OCI-LY7 (cell line): ENCODE measurements around the gene CNTN1. TPM values are rescaled to one million over a fixed set of nuclear protein-coding genes. Genes with fewer than 3 reads are reported as not detected.

Source experiments
- BruUV-seq: library from RNA; stranded (reverse); fragments of 400-500 nt; replicated peaks from 2 replicates; lab custom pipeline; 2021; lab: Mats Ljungman, UMichigan
- CTCF ChIA-PET: fragments of 300-600 bp; sonication (Branson Sonifier 250); formaldehyde crosslinking; loops from one replicate; lab custom pipeline; 2022; ENCODE audit warnings: antibody characterized with exemption; ENCODE audit not compliant: unreplicated experiment; lab: Charles Lee
- POLR2A ChIA-PET: fragments of 300-600 bp; sonication (Branson Sonifier 250); formaldehyde crosslinking; loops from one replicate; lab custom pipeline; 2022; ENCODE audit warnings: antibody characterized with exemption; lab: Charles Lee
- DNase-seq: peaks from one replicate; pipeline ENCODE4 v3.0.0-alpha.2; 2015; ENCODE audit warnings: low spot score
- H2AFZ ChIP-seq: fragments of 200-600 bp; sonication (generic), shearing (Covaris generic); 2 replicates; pipeline ENCODE4 v1.6.1; 2014; ENCODE audit warnings: mild to moderate bottlenecking, antibody characterized with exemption, low read length, moderate library complexity
- H3K27ac ChIP-seq: fragments of 200-600 bp; sonication (generic); 2 replicates; pipeline ENCODE4 v1.5.1; 2014; ENCODE audit warnings: mixed run types, low read depth, mild to moderate bottlenecking, moderate library complexity, low read length, inconsistent platforms; ENCODE audit not compliant: poor library complexity, severe bottlenecking
- H3K36me3 ChIP-seq: fragments of 200-600 bp; sonication (generic); 2 replicates; pipeline ENCODE4 v1.6.1; 2014; ENCODE audit warnings: mild to moderate bottlenecking, antibody characterized with exemption, low read length, moderate library complexity, mixed read lengths; ENCODE audit not compliant: insufficient read depth
- H3K4me1 ChIP-seq: fragments of 200-600 bp; sonication (generic); 2 replicates; pipeline ENCODE4 v1.5.1; 2014; ENCODE audit warnings: mild to moderate bottlenecking, low read length; ENCODE audit not compliant: insufficient read depth, poor library complexity, severe bottlenecking
- H3K4me2 ChIP-seq: fragments of 200-600 bp; sonication (generic); 2 replicates; pipeline ENCODE4 v1.6.1; 2014; ENCODE audit warnings: mild to moderate bottlenecking, low read length
- H3K4me3 ChIP-seq: fragments of 200-600 bp; sonication (generic); 2 replicates; pipeline ENCODE4 v1.5.1; 2014; ENCODE audit warnings: mild to moderate bottlenecking, low read depth, low read length; ENCODE audit not compliant: poor library complexity, severe bottlenecking
- H3K79me2 ChIP-seq: fragments of 200-600 bp; sonication (generic); 2 replicates; pipeline ENCODE4 v1.6.1; 2016; ENCODE audit warnings: low read depth, mild to moderate bottlenecking, low read length, moderate library complexity, mixed read lengths; ENCODE audit not compliant: insufficient read depth
- H3K9me2 ChIP-seq: fragments of 200-600 bp; sonication (generic); 2 replicates; pipeline ENCODE4 v1.6.1; 2016; ENCODE audit warnings: mild to moderate bottlenecking, low read length, mixed read lengths; ENCODE audit not compliant: insufficient read depth
- H3K9me3 ChIP-seq: fragments of 200-600 bp; sonication (generic); 2 replicates; pipeline ENCODE4 v1.6.1; 2014; ENCODE audit warnings: mild to moderate bottlenecking, mixed run types, low read length, mixed read lengths
- H4K20me1 ChIP-seq: fragments of 200-600 bp; sonication (generic); 2 replicates; pipeline ENCODE4 v1.6.1; 2014; ENCODE audit warnings: mild to moderate bottlenecking, antibody characterized with exemption, low read length, moderate library complexity, mixed read lengths; ENCODE audit not compliant: insufficient read depth
- EZH2phosphoT487 ChIP-seq: fragments of 200-600 bp; sonication (generic); IDR thresholded peaks from 2 replicates; pipeline ENCODE4 v1.6.1; 2018; ENCODE audit warnings: low read depth, borderline replicate concordance, mild to moderate bottlenecking, mixed run types, antibody characterized with exemption, low read length, moderate library complexity, mixed read lengths
- intact Hi-C: fragments of 100-400 bp; cut with micrococcal nuclease; formaldehyde crosslinking; loops from one replicate; pipeline ENCODE4 v1.10.0; 2022; ENCODE audit not compliant: unreplicated experiment
- total RNA-seq, 2 experiments: library from RNA; depleted of rRNA in 1 of 2; stranded (reverse); fragments of >200 nt in 1 of 2; shearing (Covaris generic) in 1 of 2; gene quantifications; 2 replicates each; pipeline ENCODE4 v1.2.3, GENCODE V29; 2014 to 2022
- TF ChIP-seq, protein P1 (sequence below): fragments of 200-600 bp; sonication (generic); conservative IDR thresholded peaks from 2 replicates; pipeline ENCODE4 v1.5.1; 2014; ENCODE audit warnings: mild to moderate bottlenecking, antibody characterized with exemption, low read length, moderate library complexity, mixed read lengths

CNTN1 gene
- total RNA-seq, 2 experiments from 2014 or later: not detected

DNA sequence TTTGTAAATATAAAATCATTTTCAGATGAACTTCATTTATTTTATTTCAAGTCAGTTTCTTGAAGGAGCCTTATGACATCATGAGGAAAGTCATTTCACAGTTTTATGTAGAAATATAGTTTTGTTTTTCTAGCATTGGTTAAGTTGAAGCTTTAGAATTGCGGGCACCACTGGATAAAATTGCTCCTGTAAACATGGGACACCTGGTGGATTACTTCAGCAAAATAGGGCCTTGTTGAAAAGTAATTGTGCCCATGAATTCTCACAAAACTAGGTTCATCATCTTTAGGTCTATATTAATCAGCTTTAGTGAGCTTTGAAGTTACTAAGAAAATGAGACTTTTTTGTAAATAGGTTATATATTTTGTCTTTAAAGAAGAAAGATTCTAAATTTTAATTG is 25.3 kb downstream of the CNTN1 start:
- no peaks in the 10 kb centered on the region for H4K20me1 ChIP-seq

DNA sequence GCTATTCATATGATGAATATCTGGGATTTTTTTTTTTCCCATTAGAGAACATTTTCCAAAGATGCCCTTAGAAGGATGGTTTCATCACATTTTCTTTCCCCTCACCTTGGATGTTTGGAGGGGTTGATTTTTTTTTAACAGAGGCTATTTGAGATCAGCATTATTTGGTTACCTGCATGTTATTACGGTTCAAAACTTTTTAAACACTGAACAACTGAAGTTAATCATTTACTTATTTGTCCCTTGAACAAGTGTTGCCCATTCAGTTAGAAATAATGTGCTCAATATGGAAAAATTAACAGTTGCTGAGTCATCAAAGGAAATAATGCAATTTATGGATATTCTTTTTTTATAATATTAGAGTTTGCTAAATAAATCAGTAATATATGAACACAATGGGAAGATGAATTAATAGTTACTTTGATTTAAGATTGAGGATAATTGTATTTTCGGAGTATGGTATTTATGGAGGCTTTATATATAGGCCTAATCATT is 26.7 kb downstream of the CNTN1 start:
- no peaks in the 10 kb centered on the region for H3K4me1 ChIP-seq
- no peak overlapping the region for H3K4me2 ChIP-seq
- H3K4me3 ChIP-seq: no peak overlapping the region
- H4K20me1 ChIP-seq: no peaks in the 10 kb centered on the region
- no peak overlapping the region for H3K27ac ChIP-seq
- H3K9me2 ChIP-seq: no peaks in the 10 kb centered on the region
- no TSS peak for BruUV-seq
- ChIA-PET CTCF (no interaction called here), POLR2A (interaction anchor here (0.6 to 1.5 kb wide), 2 partner anchors 9 to 14 kb away, joined by 3 to 8 read pairs; no protein-coding TSS in a partner anchor)
- no peaks in the 10 kb centered on the region for H3K9me3 ChIP-seq
- no peak for DNase-seq
- intact Hi-C loops: no loop called here
- H3K36me3 ChIP-seq: no peaks in the 10 kb centered on the region
- no peak overlapping the region for H2AFZ ChIP-seq
- no peaks in the 10 kb centered on the region for H3K79me2 ChIP-seq
- TF ChIP-seq, protein P1, sequence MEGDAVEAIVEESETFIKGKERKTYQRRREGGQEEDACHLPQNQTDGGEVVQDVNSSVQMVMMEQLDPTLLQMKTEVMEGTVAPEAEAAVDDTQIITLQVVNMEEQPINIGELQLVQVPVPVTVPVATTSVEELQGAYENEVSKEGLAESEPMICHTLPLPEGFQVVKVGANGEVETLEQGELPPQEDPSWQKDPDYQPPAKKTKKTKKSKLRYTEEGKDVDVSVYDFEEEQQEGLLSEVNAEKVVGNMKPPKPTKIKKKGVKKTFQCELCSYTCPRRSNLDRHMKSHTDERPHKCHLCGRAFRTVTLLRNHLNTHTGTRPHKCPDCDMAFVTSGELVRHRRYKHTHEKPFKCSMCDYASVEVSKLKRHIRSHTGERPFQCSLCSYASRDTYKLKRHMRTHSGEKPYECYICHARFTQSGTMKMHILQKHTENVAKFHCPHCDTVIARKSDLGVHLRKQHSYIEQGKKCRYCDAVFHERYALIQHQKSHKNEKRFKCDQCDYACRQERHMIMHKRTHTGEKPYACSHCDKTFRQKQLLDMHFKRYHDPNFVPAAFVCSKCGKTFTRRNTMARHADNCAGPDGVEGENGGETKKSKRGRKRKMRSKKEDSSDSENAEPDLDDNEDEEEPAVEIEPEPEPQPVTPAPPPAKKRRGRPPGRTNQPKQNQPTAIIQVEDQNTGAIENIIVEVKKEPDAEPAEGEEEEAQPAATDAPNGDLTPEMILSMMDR: no peak
- TF ChIP-seq EZH2phosphoT487: no peak

More for the DNA sequence above, 25.3 kb downstream of the CNTN1 start:
- intact Hi-C loops: no loop called here
- ChIA-PET CTCF (no interaction called here), POLR2A (interaction anchor here (1.1 kb wide), 1 partner anchor 16 kb away, joined by 3 read pairs; no protein-coding TSS in a partner anchor)
- BruUV-seq: no TSS peak
- no peak overlapping the region for H2AFZ ChIP-seq
- H3K4me1 ChIP-seq: no peaks in the 10 kb centered on the region
- H3K27ac ChIP-seq: no peak overlapping the region
- no peaks in the 10 kb centered on the region for H3K36me3 ChIP-seq
- no peak overlapping the region for H3K4me2 ChIP-seq
- no peaks in the 10 kb centered on the region for H3K9me3 ChIP-seq
- no peaks in the 10 kb centered on the region for H3K79me2 ChIP-seq
- TF ChIP-seq EZH2phosphoT487: no peak
- TF ChIP-seq, protein P1: no peak
- DNase-seq: no peak
- H3K9me2 ChIP-seq: no peaks in the 10 kb centered on the region
- no peak overlapping the region for H3K4me3 ChIP-seq

DNA sequence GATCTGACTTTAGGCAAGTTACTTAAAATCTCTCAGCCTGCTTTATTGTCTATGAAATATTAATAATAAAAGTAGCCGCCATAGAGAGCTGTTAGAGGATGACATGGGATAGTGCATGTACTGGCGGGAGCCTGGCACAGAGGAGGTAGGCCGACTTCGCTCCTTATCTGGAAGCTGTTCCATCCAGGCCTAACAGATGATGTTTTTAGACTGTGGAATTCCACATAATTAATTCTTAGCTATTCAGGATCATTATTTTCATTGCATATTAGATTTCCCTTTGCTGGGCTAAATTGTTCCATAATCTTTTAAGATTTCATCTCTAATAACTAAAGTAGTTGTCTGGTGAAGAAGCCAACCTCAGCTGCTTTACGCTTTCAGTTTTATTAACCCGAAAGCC is 30.8 kb downstream of the CNTN1 start:
- ChIA-PET POLR2A (interaction anchor here (0.7 kb wide), 1 partner anchor 772 kb away, joined by 3 read pairs; no protein-coding TSS in a partner anchor), CTCF (no interaction called here)
- no peaks in the 10 kb centered on the region for H3K4me1 ChIP-seq
- no peak overlapping the region for H3K4me2 ChIP-seq
- H3K27ac ChIP-seq: no peak overlapping the region
- H3K9me3 ChIP-seq: no peaks in the 10 kb centered on the region
- H2AFZ ChIP-seq: no peak overlapping the region
- DNase-seq: no peak
- H3K9me2 ChIP-seq: no peaks in the 10 kb centered on the region
- H3K36me3 ChIP-seq: no peaks in the 10 kb centered on the region
- intact Hi-C loops: no loop called here
- no peaks in the 10 kb centered on the region for H3K79me2 ChIP-seq
- no peak overlapping the region for H3K4me3 ChIP-seq
- BruUV-seq: no TSS peak
- no peaks in the 10 kb centered on the region for H4K20me1 ChIP-seq
- TF ChIP-seq, protein P1: no peak
- no peak for TF ChIP-seq EZH2phosphoT487
